ENCODE results near the gene KDM2A.

The KDM2A gene

DNA sequence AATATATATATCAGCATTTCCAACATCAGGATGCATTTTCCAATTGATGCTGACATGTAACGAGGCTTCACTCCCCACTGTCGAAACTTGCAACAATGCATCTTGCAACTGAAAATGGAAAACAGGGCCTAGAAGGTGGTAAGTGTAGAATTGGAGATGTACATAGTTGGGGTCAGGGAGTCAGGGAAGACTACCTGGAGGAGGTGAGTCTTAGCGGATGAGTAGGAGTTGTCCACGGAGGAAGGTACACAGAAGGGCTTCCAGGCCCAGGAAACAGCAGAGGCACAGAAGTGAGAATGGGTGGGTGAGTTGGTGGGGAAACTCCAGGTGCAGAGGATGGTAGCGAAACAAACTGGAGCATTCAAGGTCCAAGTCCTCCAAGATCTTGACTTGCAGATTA lies 145.2 kb downstream of the KDM2A start:
- Mint-ChIP-seq H3K27me3 (peaks cover 7% of the 10 kb centered on the region), H3K36me3 (peaks cover 23% of the 10 kb centered on the region), H3K4me3 (no peak overlapping the region), H3K4me1 (peaks cover 67% of the 10 kb centered on the region), H3K9me3 (no peaks in the 10 kb centered on the region), H3K27ac (peak overlapping the region; percentile 96)
- no peak for ATAC-seq

DNA sequence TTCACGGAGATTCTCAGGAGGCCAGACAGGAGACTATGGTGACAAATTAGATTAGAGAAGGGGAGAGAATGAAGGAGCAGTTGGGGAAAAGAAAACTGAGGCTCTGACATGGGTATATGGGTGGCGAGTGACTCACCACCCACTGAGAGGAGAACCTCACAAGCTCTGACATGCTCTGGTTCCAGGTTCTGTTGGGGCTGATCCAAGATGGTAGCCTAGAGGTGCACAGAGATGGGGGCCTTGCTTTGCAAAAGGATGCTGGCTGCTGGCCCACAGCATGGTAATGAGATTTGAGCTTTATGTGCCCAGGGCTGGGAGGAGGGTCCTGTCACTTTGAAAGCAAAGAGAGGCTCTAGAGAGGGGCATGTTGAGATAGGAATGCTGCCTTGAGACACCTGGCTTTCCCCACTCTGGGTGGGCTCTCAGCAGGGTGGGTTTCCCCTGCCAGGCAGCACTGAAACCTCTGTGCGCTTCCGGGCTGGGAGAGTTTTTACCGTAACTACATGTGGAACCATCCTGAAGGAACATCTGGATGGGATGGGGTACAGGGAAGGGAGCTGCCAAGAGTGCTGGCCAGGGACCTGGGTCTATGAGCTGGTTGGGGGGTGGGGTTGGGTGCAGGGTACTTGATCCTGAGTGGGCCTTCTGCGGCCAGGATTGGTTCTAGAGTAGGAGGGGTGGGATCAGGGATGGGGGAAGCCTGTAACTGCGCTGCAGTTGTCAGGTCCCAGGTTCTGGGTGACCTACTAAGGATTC lies 146.0 kb downstream of the KDM2A start:
- Mint-ChIP-seq H3K4me3 (peak overlapping the region; percentile 79), H3K27me3 (peaks cover 7% of the 10 kb centered on the region), H3K9me3 (no peaks in the 10 kb centered on the region), H3K27ac (peak overlapping the region; percentile 96), H3K36me3 (peaks cover 26% of the 10 kb centered on the region), H3K4me1 (peaks cover 72% of the 10 kb centered on the region)
- no peak for ATAC-seq

DNA sequence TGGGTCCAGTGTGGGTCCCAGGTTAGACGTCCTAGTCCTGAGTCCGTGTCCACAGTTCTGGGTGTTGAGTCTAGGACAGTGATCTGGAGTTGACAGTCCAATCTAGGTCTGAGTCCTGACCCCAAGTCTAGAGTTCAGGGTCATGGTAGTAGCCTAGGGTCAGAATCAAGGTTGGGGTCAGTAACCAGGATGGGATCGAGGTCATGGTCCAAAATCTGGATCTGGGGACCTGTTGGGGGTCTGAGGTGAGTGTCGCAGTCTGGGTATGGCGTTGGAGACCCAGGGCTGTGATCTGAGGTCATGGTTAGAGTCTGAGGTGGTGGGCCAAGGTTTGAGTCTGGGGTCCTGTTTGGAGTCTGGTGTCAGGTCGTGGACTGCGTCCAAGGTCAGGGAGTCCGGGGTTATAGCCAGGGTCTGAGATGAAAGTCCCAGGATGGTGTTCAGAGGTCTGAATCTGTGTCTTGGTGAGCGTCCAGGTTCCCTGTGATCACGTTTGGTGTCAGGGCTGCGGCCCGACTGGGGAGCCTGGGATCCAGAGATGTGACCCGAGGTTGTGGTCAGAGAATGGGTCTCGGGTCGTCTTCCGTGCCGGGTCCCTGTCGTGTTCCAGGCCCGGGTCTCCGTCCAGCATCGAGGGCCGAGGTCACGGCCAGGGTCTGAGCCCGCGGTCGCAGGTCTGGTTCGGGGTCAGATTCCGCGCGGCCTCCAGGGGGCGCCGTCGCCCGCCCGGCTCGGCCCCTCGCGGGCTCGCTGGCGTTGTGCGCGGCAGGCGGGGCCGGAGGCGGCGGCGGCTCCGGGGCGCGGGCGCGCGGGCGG lies 146.8 kb downstream of the KDM2A start:
- ATAC-seq = peak; percentile 75
- peaks cover 7% of the 10 kb centered on the region for H3K27me3 Mint-ChIP-seq
- peak overlapping the region; percentile 79 for H3K4me3 Mint-ChIP-seq
- peaks cover 75% of the 10 kb centered on the region for H3K4me1 Mint-ChIP-seq
- no peaks in the 10 kb centered on the region for H3K9me3 Mint-ChIP-seq
- peaks cover 34% of the 10 kb centered on the region for H3K36me3 Mint-ChIP-seq
- H3K27ac Mint-ChIP-seq = peak overlapping the region; percentile 96

DNA sequence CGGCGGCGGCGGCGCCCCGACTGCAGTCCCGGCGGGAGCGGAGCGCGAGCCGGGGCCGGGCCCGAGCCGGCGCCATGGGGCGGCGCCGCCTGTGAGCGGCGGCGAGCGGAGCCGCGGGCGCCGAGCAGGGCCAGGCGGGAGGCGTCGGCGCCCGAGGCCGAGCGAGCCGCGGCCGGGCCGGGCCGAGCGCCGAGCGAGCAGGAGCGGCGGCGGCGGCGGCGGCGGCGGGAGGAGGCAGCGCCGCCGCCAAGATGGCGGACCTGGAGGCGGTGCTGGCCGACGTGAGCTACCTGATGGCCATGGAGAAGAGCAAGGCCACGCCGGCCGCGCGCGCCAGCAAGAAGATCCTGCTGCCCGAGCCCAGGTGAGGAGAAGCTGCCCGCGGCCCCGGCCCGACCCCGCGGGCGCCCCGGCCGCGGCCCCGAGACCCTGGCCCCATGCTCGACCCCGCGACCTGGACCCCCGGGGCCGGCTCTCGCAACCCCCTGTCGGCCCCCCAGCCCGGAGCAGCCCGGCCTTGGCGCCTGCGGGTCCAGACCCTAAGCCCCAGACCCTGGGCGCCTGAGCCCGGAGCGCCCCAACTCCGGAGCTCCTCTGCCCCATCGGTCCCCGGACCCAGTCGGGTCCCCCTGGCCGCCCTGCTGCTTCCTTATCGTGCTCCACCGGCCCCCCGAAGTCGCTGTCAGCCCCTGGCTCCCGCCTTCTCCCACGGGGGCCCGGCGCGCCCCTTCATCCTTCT lies 147.6 kb downstream of the KDM2A start, which contains the start of gene GRK2:
TSS of gene GRK2 (plus strand) at position 25 of the 739 bp plus-strand sequence. CDS start at position 252, 227 bp downstream.
- peaks cover 78% of the 10 kb centered on the region for H3K4me1 Mint-ChIP-seq
- peak; percentile 38 for ATAC-seq
- peak within 1 kb of the TSS; percentile 93 for H3K4me3 Mint-ChIP-seq
- H3K27ac Mint-ChIP-seq = peak within 1 kb of the TSS; percentile 96
- H3K27me3 Mint-ChIP-seq = peaks cover 6% of the 10 kb centered on the region
- peaks cover 42% of the 10 kb centered on the region for H3K36me3 Mint-ChIP-seq
- H3K9me3 Mint-ChIP-seq = no peaks in the 10 kb centered on the region

DNA sequence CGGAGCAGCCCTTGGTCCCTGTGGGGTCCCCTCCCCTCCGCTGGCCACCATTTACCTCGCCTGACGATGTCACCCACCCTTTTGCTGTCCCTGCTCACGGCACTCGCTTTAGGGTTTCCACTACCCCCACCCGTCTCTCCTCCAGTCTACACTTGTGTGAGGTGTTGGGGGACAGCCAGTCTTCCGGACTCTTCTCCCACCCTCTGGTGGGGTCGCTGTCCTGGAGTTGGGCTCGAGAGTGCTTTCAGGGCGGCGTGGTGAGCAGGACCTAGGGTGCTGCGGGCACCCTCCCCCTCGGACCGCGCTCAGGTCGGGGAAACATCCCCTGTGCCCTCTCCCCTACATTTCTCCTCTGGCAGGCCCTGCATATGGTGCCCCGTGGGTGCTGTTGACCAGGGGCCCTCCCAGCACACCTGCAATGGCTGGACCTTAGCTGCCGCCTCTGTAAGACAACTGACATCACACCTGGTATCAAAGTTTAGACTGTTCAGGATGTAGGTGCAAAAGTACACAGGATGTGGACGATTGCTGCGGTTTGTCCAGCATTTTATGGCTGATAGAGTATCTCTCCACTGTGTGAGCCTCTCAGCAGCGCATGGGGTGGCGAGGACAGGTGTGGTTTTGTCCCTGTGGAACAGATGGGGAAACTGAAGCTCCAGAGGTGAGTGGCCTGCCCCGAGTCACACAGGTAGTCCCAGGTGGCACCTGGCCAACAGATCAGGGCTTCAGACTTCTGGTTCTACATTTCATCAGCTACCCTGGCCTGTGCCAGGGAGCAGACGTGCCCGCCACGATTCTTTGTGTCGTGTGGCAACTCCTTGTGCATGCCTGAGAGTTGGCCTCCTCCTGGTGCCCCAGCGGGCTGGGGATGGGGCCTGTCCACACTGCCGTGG lies 148.4 kb downstream of the KDM2A start:
- Mint-ChIP-seq H3K4me3 (peak overlapping the region; percentile 93), H3K9me3 (no peaks in the 10 kb centered on the region), H3K36me3 (peaks cover 44% of the 10 kb centered on the region), H3K27ac (peak overlapping the region; percentile 96), H3K27me3 (no peaks in the 10 kb centered on the region), H3K4me1 (peaks cover 79% of the 10 kb centered on the region)
- ATAC-seq = peak; percentile 9

GRCh38 chr11:67268081-67268961 lies 149.3 kb downstream of the KDM2A start:
- Mint-ChIP-seq H3K27ac (peak overlapping the region; percentile 96), H3K36me3 (peaks cover 44% of the 10 kb centered on the region), H3K4me1 (peaks cover 79% of the 10 kb centered on the region), H3K9me3 (no peaks in the 10 kb centered on the region), H3K4me3 (peak overlapping the region; percentile 93), H3K27me3 (no peaks in the 10 kb centered on the region)
- peak; percentile 83 for ATAC-seq

GRCh38 chr11:67268962-67269268 lies 149.9 kb downstream of the KDM2A start:
- Mint-ChIP-seq H3K36me3 (peaks cover 44% of the 10 kb centered on the region), H3K4me3 (peak overlapping the region; percentile 93), H3K9me3 (no peaks in the 10 kb centered on the region), H3K27me3 (no peaks in the 10 kb centered on the region), H3K27ac (peak overlapping the region; percentile 96), H3K4me1 (peaks cover 83% of the 10 kb centered on the region)
- no peak for ATAC-seq

GRCh38 chr11:67269401-67270255 lies 150.6 kb downstream of the KDM2A start:
- peaks cover 48% of the 10 kb centered on the region for H3K36me3 Mint-ChIP-seq
- H3K4me3 Mint-ChIP-seq = peak overlapping the region; percentile 93
- peaks cover 83% of the 10 kb centered on the region for H3K4me1 Mint-ChIP-seq
- H3K27me3 Mint-ChIP-seq = no peaks in the 10 kb centered on the region
- ATAC-seq = no peak
- no peaks in the 10 kb centered on the region for H3K9me3 Mint-ChIP-seq
- peak overlapping the region; percentile 96 for H3K27ac Mint-ChIP-seq

DNA sequence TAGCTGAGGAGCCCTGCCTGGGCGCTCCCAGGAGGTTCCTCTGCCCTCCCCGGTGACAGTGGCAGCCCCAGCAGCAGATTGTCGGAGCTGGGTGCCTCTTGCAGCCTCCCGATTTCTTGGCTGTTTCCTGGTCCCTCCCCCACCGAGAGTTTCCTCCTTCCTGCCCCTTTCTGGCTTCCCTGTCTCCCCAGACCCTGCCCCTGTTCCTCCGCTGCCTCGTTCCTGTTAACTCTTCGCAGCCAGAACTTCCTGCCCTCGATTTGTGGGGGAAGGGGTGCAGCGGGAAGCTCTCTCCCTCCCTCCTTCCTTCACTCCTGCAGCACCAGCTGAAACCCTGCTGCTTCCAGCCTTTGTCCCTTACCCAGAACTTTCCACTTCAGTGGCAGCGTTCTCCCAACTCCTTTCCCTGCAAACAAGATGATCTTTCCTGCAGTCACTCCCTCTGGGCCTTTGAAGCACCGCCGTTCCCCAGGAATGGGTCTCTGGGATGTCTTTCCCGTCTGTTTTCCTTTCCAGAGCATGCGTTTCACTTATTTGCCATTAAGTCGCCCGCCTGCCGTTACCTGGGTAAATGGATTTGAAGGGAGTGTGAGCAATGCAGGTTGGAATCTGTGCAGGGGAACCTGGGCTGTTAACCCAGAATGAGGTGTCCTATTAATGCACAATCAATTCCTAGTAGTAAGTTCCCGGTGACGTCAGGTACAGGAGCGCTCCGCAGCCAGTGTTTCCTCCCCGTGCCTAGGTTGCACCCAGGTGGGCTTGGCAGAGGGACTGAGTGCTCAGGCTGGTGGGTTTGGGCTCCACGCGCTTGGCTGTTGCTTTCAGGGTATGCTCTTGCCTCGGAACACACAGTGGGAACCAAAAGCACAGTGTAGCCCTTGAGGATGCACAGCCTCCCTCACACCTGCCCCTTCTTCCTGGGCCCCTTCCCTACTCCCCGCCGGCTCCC lies 151.5 kb downstream of the KDM2A start:
- H3K9me3 Mint-ChIP-seq = no peaks in the 10 kb centered on the region
- peaks cover 85% of the 10 kb centered on the region for H3K4me1 Mint-ChIP-seq
- H3K27ac Mint-ChIP-seq = peak overlapping the region; percentile 96
- H3K4me3 Mint-ChIP-seq = peak overlapping the region; percentile 93
- no peak for ATAC-seq
- peaks cover 54% of the 10 kb centered on the region for H3K36me3 Mint-ChIP-seq
- H3K27me3 Mint-ChIP-seq = no peaks in the 10 kb centered on the region

DNA sequence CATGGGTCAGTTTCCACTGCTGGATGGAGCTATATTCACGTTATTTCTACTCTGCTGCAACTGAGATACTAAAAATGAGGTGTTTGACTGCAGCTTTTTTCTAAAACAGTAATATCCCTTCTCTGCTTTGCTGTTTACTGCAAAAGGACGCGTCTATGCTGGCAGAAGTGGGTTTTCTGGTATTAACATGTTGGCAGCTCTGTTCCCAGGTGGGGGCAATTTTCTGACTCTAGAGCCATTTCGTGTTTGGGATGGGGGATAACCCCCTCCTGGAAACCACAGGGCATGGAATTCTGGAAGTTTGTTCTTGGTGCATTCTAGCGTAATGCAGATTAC lies 152.1 kb downstream of the KDM2A start:
- Mint-ChIP-seq H3K27me3 (no peaks in the 10 kb centered on the region), H3K4me3 (peak overlapping the region; percentile 93), H3K36me3 (peaks cover 60% of the 10 kb centered on the region), H3K9me3 (no peaks in the 10 kb centered on the region), H3K27ac (peak overlapping the region; percentile 96), H3K4me1 (peaks cover 85% of the 10 kb centered on the region)
- ATAC-seq = no peak

- Mint-ChIP-seq H3K9me3 (no peaks in the 10 kb centered on the region), H3K36me3 (peaks cover 65% of the 10 kb centered on the region), H3K27me3 (no peaks in the 10 kb centered on the region), H3K4me1 (peaks cover 91% of the 10 kb centered on the region), H3K4me3 (peak overlapping the region; percentile 93), H3K27ac (peak overlapping the region; percentile 96)
- ATAC-seq = peak; percentile 55
Observed at GRCh38 chr11:67271541-67272284, 152.7 kb downstream of the KDM2A start.

Data from stimulated activated memory B cell treated with anti-CD40 and anti-IgM and Interleukin-4, amounts not matched to agents 10 μg/mL and 1 μg/mL and 100 μg/mL, for 72 hours (primary cell).